Measurements from ENCODE around the gene PIK3R6. TPM values are rescaled to one million over a fixed set of nuclear protein-coding genes. Genes with fewer than 3 reads are reported as not detected.
"Not testable (repeated sequence)": the region's sequence is repeated elsewhere in the genome, so short reads cannot be mapped to it uniquely, and the experiment has no call there.

PIK3R6 gene
- total and polyA plus RNA-seq, 2 of the 4 experiments (the other 2 are of a cell fraction), result not detected

- H3K18ac ChIP-seq (ENCODE audit: low read depth, low read length); H3K27me3 ChIP-seq (ENCODE audit: control insufficient read depth, insufficient read depth, low read length); H3K4me3 ChIP-seq (ENCODE audit: insufficient read depth, low read depth, low read length); H3K36me3 ChIP-seq (ENCODE audit: control insufficient read depth, insufficient read depth, low read length); H2BK5ac ChIP-seq (ENCODE audit: low read depth, low read length, poor library complexity, severe bottlenecking); in situ Hi-C loops (cut with MboI; ENCODE audit: low sequenced_read_pairs); H3K56ac ChIP-seq (ENCODE audit: extremely low read depth, insufficient read depth, low read length); H3K27ac ChIP-seq (ENCODE audit: insufficient read depth, low read length); H3K9ac ChIP-seq (ENCODE audit: low read depth, low read length); POLR2A ChIA-PET (ENCODE audit: unreplicated experiment); H3K79me1 ChIP-seq (ENCODE audit: low read depth in 1 of 2, low read length in 2 of 2); H2AFZ ChIP-seq (replicated peaks; ENCODE audit: low read length, poor library complexity); H3K9me3 ChIP-seq (ENCODE audit: control insufficient read depth, insufficient read depth, low read length); H3K14ac ChIP-seq (replicated peaks; ENCODE audit: low read depth, low read length); ATAC-seq (ENCODE audit: low read depth); H4K8ac ChIP-seq (ENCODE audit: low read depth in 2 of 2, low read length in 2 of 2); H3K4ac ChIP-seq (ENCODE audit: low read depth, low read length); H2BK20ac ChIP-seq (ENCODE audit: low read depth, low read length); H2AK9ac ChIP-seq (replicated peaks; ENCODE audit: low read depth, low read length, poor library complexity); dilution Hi-C loops (cut with HindIII; ENCODE audit: low sequenced_read_pairs, unreplicated experiment); BruUV-seq (replicated peaks); H4K20me1 ChIP-seq (ENCODE audit: insufficient read depth, low read length); H3K4me2 ChIP-seq (ENCODE audit: low read depth, low read length); H4K5ac ChIP-seq (ENCODE audit: low read depth, low read length); H3K4me1 ChIP-seq (ENCODE audit: control insufficient read depth, insufficient read depth, low read length); H3K23ac ChIP-seq (ENCODE audit: low read depth, low read length); H2BK120ac ChIP-seq (ENCODE audit: low read depth, low read length); DNase-seq; H4K91ac ChIP-seq (ENCODE audit: insufficient read depth, low read depth, low read length); H2BK15ac ChIP-seq (ENCODE audit: low read depth, low read length); CTCF ChIA-PET; H2AK5ac ChIP-seq (ENCODE audit: low read depth, low read length); intact Hi-C loops (cut with micrococcal nuclease); H3K9me1 ChIP-seq (ENCODE audit: insufficient read depth, low read length): not testable (repeated sequence)
- WGBS, 2 experiments (ENCODE audit: extremely low coverage in 2 of 2, insufficient read length in 1 of 2), result no CpG with 5 or more reads among the region's 10 CpGs
Measured at GRCh38 chr17:8805396-8805795, 62.1 kb downstream of the PIK3R6 start.
